Tibial nerve (tissue), 4 donors: Measurements from ENCODE around the gene MYO5C. TPM values are rescaled to one million over a fixed set of nuclear protein-coding genes. Genes with fewer than 3 reads are reported as not detected.

Source experiments
- DNase-seq, 2 donors: peaks; one replicate each; pipeline ENCODE4 v3.0.0-alpha.2; 2019; ENCODE audit warnings: low spot score in 2 of 2
- H3K27ac ChIP-seq, 4 donors: fragments of 200-600 bp; sonication (generic) in 3 of 4; one replicate each; pipeline ENCODE4 v1.5.1; 2017 to 2019; ENCODE audit warnings: mild to moderate bottlenecking in 1 of 4
- H3K27me3 ChIP-seq, 2 donors: fragments of 200-600 bp; sonication (generic) in 1 of 2; one replicate each; pipeline versions ENCODE4 v1.5.1 to v1.6.0; 2017 to 2019
- H3K36me3 ChIP-seq, 3 donors: fragments of 200-600 bp; sonication (generic); one replicate each; pipeline ENCODE4 v1.5.1; 2018 to 2019
- H3K4me1 ChIP-seq, 4 donors: fragments of 200-600 bp; sonication (generic) in 3 of 4; one replicate each; pipeline ENCODE4 v1.5.1; 2017 to 2019
- H3K4me3 ChIP-seq, 4 donors: fragments of 200-600 bp; sonication (generic) in 3 of 4; one replicate each; pipeline ENCODE4 v1.5.1; 2017 to 2019; ENCODE audit warnings: mild to moderate bottlenecking in 1 of 4, moderate library complexity in 1 of 4
- H3K9me3 ChIP-seq, 4 donors: fragments of 200-600 bp; sonication (generic) in 3 of 4; one replicate each; pipeline ENCODE4 v1.5.1; 2017 to 2019
- CTCF ChIP-seq, 5 experiments: fragments of 200-600 bp in 3 of 5; fragments of 450-650 bp in 2 of 5; sonication (generic) in 3 of 5; IDR thresholded peaks; one replicate each; pipeline ENCODE4 v1.5.1; 2016 to 2019; ENCODE audit warnings: antibody characterized with exemption in 5 of 5, mild to moderate bottlenecking in 3 of 5, moderate library complexity in 2 of 5
- EP300 ChIP-seq, 2 donors: sonication (generic); formaldehyde crosslinking; IDR thresholded peaks; one replicate each; pipeline ENCODE4 v1.6.1; 2017; ENCODE audit warnings: antibody characterized with exemption in 2 of 2, mild to moderate bottlenecking in 1 of 2
- POLR2A ChIP-seq, 2 donors: fragments of 450-650 bp; IDR thresholded peaks; one replicate each; pipeline ENCODE4 v1.6.1; 2017; ENCODE audit warnings: antibody characterized with exemption in 2 of 2, mild to moderate bottlenecking in 2 of 2, moderate library complexity in 2 of 2
- WGBS, 2 donors: methylation state at CpG; one replicate each; pipeline ENCODE4 v1.1.5; 2018; 5-methylcytosine and 5-hydroxymethylcytosine counted together
- total RNA-seq, 4 donors: library from RNA; depleted of rRNA; stranded (reverse); fragments of >200 nt; gene quantifications; one replicate each; pipeline ENCODE4 v1.1.0, GENCODE V29; 2016

Gene MYO5C
- total RNA-seq, 4 donors from 2014 or later, result 9.8 to 39.3 (median 12.6) TPM

- Histone ChIP-seq H3K27ac (no peak overlapping the region), H3K4me1 (no peaks in the 10 kb centered on the region), H3K9me3 (no peaks in the 10 kb centered on the region), H3K4me3 (no peak overlapping the region), H3K27me3 (no peaks in the 10 kb centered on the region), H3K36me3 (peaks cover 0 to 78% (median 15%) of the 10 kb centered on the region in 3 donors)
- no peak for TF ChIP-seq EP300 (IDR thresholded peaks at IDR 0.05)
- TF ChIP-seq CTCF (IDR thresholded peaks at IDR 0.05), result no peak
- TF ChIP-seq POLR2A (IDR thresholded peaks at IDR 0.05), result no peak
- DNase-seq, result no peak
- 9 to 14% methylated on average over 1 of the region's 1 CpG for WGBS, 2 donors
These were observed 28.5 kb upstream of the MYO5C start for GRCh38 chr15:52324109-52324508.

- WGBS, 2 donors, result 93 to 94% methylated on average over 13 of the region's 13 CpGs
- peaks cover 0 to 87% (median 23%) of the 10 kb centered on the region in 3 donors for H3K36me3 ChIP-seq
- no peak for DNase-seq
These were observed 23.3 kb upstream of the MYO5C start for GRCh38 chr15:52318729-52319500.

GRCh38 chr15:52317688-52318087 is 22.1 kb upstream of the MYO5C start:
- TF ChIP-seq POLR2A (IDR thresholded peaks at IDR 0.05), result no peak
- TF ChIP-seq EP300 (IDR thresholded peaks at IDR 0.05), result no peak
- TF ChIP-seq CTCF (IDR thresholded peaks at IDR 0.05), result no peak

More at GRCh38 chr15:52318729-52319500, 23.3 kb upstream of the MYO5C start:
- Histone ChIP-seq H3K27ac (no peak overlapping the region), H3K4me1 (no peaks in the 10 kb centered on the region), H3K27me3 (no peaks in the 10 kb centered on the region), H3K9me3 (no peaks in the 10 kb centered on the region), H3K4me3 (no peak overlapping the region)
- TF ChIP-seq POLR2A (IDR thresholded peaks at IDR 0.05) (no peak), EP300 (IDR thresholded peaks at IDR 0.05) (no peak), CTCF (IDR thresholded peaks at IDR 0.05) (no peak)

GRCh38 chr15:52317022-52317421 is 21.4 kb upstream of the MYO5C start:
- H3K27me3 ChIP-seq, result no peaks in the 10 kb centered on the region
- H3K4me1 ChIP-seq, result no peaks in the 10 kb centered on the region
- no peak for DNase-seq
- TF ChIP-seq CTCF (IDR thresholded peaks at IDR 0.05), result no peak
- no peak for TF ChIP-seq POLR2A (IDR thresholded peaks at IDR 0.05)
- no peak for TF ChIP-seq EP300 (IDR thresholded peaks at IDR 0.05)
- H3K36me3 ChIP-seq, result peaks cover 0 to 92% (median 19%) of the 10 kb centered on the region in 3 donors
- WGBS, 2 donors, result 97% methylated on average over 2 of the region's 2 CpGs
- no peak overlapping the region for H3K27ac ChIP-seq
- no peak overlapping the region for H3K4me3 ChIP-seq
- no peaks in the 10 kb centered on the region for H3K9me3 ChIP-seq

More at GRCh38 chr15:52317688-52318087, 22.1 kb upstream of the MYO5C start:
- Histone ChIP-seq H3K27me3 (no peaks in the 10 kb centered on the region), H3K36me3 (peaks cover 0 to 92% (median 23%) of the 10 kb centered on the region in 3 donors), H3K9me3 (no peaks in the 10 kb centered on the region), H3K27ac (no peak overlapping the region), H3K4me1 (no peaks in the 10 kb centered on the region), H3K4me3 (no peak overlapping the region)
- WGBS, 2 donors, result 97 to 100% methylated on average over 2 of the region's 2 CpGs
- no peak for DNase-seq

GRCh38 chr15:52309154-52309548 is 13.5 kb upstream of the MYO5C start:
- H3K4me1 ChIP-seq, result no peaks in the 10 kb centered on the region
- no peak for DNase-seq
- 72 to 86% methylated on average over 6 of the region's 6 CpGs for WGBS, 2 donors
- no peak for TF ChIP-seq CTCF (IDR thresholded peaks at IDR 0.05)
- TF ChIP-seq EP300 (IDR thresholded peaks at IDR 0.05), result no peak
- no peak for TF ChIP-seq POLR2A (IDR thresholded peaks at IDR 0.05)
- no peaks in the 10 kb centered on the region for H3K9me3 ChIP-seq
- H3K27me3 ChIP-seq, result no peaks in the 10 kb centered on the region
- H3K36me3 ChIP-seq, result peaks cover 0 to 52% (median 0%) of the 10 kb centered on the region in 3 donors
- no peak overlapping the region for H3K27ac ChIP-seq
- H3K4me3 ChIP-seq, result no peak overlapping the region
